ENCODE data around the gene SRRM5. TPM values are rescaled to one million over a fixed set of nuclear protein-coding genes. Genes with fewer than 3 reads are reported as not detected.
"Not testable (repeated sequence)": the region's sequence is repeated elsewhere in the genome, so short reads cannot be mapped to it uniquely, and the experiment has no call there.

The SRRM5 gene
- total RNA-seq, 2 donors from 2014 or later = 0.28 to 0.59 TPM

- TF ChIP-seq, protein P1, sequence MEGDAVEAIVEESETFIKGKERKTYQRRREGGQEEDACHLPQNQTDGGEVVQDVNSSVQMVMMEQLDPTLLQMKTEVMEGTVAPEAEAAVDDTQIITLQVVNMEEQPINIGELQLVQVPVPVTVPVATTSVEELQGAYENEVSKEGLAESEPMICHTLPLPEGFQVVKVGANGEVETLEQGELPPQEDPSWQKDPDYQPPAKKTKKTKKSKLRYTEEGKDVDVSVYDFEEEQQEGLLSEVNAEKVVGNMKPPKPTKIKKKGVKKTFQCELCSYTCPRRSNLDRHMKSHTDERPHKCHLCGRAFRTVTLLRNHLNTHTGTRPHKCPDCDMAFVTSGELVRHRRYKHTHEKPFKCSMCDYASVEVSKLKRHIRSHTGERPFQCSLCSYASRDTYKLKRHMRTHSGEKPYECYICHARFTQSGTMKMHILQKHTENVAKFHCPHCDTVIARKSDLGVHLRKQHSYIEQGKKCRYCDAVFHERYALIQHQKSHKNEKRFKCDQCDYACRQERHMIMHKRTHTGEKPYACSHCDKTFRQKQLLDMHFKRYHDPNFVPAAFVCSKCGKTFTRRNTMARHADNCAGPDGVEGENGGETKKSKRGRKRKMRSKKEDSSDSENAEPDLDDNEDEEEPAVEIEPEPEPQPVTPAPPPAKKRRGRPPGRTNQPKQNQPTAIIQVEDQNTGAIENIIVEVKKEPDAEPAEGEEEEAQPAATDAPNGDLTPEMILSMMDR (IDR thresholded peaks at IDR 0.05) = no peak
- peak; percentile 23 for TF ChIP-seq POLR2AphosphoS5 (IDR thresholded peaks at IDR 0.05)
- Histone ChIP-seq H3K36me3 (no peaks in the 10 kb centered on the region), H3K4me3 (no peak overlapping the region), H3K27me3 (replicated peaks; ENCODE audit: insufficient read depth) (no peaks in the 10 kb centered on the region), H3K27ac (no peak overlapping the region), H3K4me1 (replicated peaks) (no peaks in the 10 kb centered on the region), H3K9me3 (no peaks in the 10 kb centered on the region)
- no peak for DNase-seq (ENCODE audit: low spot score)
- 66% methylated on average over 5 of the region's 5 CpGs for WGBS
- intact Hi-C loops (cut with DNase I) = no loop called here
Observed at GRCh38 chr19:43634068-43634467, 22.2 kb downstream of the SRRM5 start.

DNA sequence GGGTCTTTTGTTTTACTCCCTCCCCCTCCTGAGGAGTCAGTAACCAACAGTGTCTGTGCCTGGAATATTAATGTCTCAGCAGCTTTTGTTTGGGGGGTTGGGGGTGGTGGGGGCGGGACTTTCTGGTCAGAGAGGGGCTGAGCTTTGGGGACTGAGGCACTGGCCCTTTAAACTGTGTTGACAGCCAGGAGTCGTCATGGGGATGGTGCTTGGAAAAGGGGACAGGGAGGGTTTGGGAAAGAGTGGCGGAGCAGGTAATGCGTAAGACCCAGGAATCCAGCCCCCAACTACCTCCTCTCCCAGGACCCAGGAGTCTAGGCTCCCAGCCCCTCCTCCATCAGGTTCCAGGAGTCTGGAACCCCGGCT, 22.6 kb downstream of the SRRM5 start:
- TF ChIP-seq POLR2A (IDR thresholded peaks at IDR 0.05) (no peak), POLR2AphosphoS5 (IDR thresholded peaks at IDR 0.05) (no peak)
- TF ChIP-seq, protein P1 (IDR thresholded peaks at IDR 0.05) = no peak
- WGBS = 10% methylated on average over 5 of the region's 5 CpGs
- no peaks in the 10 kb centered on the region for H3K9me3 ChIP-seq
- no peaks in the 10 kb centered on the region for H3K36me3 ChIP-seq
- DNase-seq (ENCODE audit: low spot score) = no peak
- peak overlapping the region; percentile 50 to 54 for H3K27ac ChIP-seq
- no peaks in the 10 kb centered on the region for H3K4me1 ChIP-seq (replicated peaks)
- intact Hi-C loops (cut with DNase I) = no loop called here
- no peaks in the 10 kb centered on the region for H3K27me3 ChIP-seq (replicated peaks; ENCODE audit: insufficient read depth)
- peak overlapping the region; percentile 14 to 16 for H3K4me3 ChIP-seq

DNA sequence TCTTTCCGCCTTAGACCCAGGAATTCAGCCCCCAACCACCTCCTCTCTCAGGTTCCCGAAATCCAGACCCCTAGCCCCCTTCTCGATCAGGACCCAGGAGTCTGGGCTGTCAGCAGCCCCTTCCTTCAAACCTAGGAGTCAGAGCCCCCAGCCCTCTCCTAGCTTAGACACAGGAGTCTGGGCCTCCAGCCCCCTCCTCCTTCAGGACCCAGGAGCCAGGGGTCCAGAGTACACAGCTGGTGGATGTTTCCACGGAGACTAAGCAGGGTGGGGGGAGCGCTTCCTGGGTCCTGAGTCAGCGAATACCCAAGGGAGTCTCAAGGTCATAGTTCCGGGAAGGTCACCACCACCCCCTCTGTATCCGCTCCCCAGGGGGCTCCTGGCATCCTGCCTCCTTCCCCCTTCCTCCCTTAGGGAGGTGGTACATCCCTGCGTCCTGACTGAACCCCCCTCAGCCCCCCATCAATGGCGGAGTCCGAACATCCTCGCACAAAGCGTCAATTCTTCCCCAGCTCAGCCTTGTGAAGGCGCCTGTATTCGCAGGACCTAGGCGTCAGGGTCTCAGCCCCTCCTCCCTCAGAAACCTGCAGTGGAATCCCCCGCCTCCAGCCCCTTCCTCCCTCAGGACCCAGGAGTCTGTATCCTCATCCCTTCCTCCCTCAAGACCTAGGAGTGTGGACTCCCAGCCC, 23.1 kb downstream of the SRRM5 start:
- Histone ChIP-seq H3K4me1 (replicated peaks) (no peaks in the 10 kb centered on the region), H3K27ac (peak overlapping the region; percentile 50 to 54), H3K27me3 (replicated peaks; ENCODE audit: insufficient read depth) (no peaks in the 10 kb centered on the region), H3K4me3 (peak overlapping the region; percentile 14 to 16), H3K36me3 (no peaks in the 10 kb centered on the region), H3K9me3 (no peaks in the 10 kb centered on the region)
- TF ChIP-seq, protein P1 (IDR thresholded peaks at IDR 0.05) = no peak
- TF ChIP-seq POLR2A (IDR thresholded peaks at IDR 0.05) (no peak), POLR2AphosphoS5 (IDR thresholded peaks at IDR 0.05) (no peak)
- 7% methylated on average over 17 of the region's 17 CpGs for WGBS
- no peak for DNase-seq (ENCODE audit: low spot score)
- intact Hi-C loops (cut with DNase I) = no loop called here

DNA sequence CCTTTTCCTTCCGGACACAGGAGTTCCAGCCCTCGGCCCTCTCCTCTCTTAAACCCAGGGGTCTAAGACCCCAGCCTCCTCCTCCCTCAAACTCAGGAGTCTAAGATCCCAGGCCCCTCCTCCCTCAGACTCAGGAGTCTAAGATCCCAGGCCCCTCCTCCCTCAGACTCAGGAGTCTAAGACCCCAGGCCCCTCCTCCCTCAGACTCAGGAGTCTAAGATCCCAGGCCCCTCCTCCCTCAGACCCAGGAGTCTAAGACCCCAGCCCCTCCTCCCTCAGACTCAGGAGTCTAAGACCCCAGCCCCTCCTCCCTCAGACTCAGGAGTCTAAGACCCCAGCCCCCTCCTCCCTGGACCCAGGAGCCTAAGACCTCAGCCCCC, 23.7 kb downstream of the SRRM5 start:
- peak overlapping the region in 1 of 2 donors; percentile 16 for H3K4me3 ChIP-seq
- H3K36me3 ChIP-seq; H3K9me3 ChIP-seq; H3K27me3 ChIP-seq (replicated peaks; ENCODE audit: insufficient read depth); DNase-seq (ENCODE audit: low spot score); H3K4me1 ChIP-seq (replicated peaks); intact Hi-C loops (cut with DNase I): not testable (repeated sequence)
- WGBS = 24% methylated on average over 2 of the region's 2 CpGs
- peak overlapping the region; percentile 50 to 54 for H3K27ac ChIP-seq

- Histone ChIP-seq H3K27me3 (replicated peaks; ENCODE audit: insufficient read depth) (no peaks in the 10 kb centered on the region), H3K4me1 (replicated peaks) (peaks cover 3% of the 10 kb centered on the region), H3K4me3 (no peak overlapping the region), H3K36me3 (no peaks in the 10 kb centered on the region), H3K9me3 (no peaks in the 10 kb centered on the region), H3K27ac (peak overlapping the region in 1 of 2 donors; percentile 50)
- 64% methylated on average over 14 of the region's 14 CpGs for WGBS
- DNase-seq (ENCODE audit: low spot score) = no peak
- intact Hi-C loops (cut with DNase I) = no loop called here
- TF ChIP-seq POLR2AphosphoS5 (IDR thresholded peaks at IDR 0.05) = no peak
Observed at GRCh38 chr19:43636121-43636683, 24.3 kb downstream of the SRRM5 start.
